GM12801 (cell line): ENCODE results near the gene MBNL1.

Experiments
- CTCF ChIP-seq: IDR thresholded peaks from one replicate; pipeline ENCODE4 v1.5.1; 2011; ENCODE audit warnings: control low read depth; ENCODE audit not compliant: insufficient read length; ENCODE audit errors: extremely low read depth

MBNL1 gene

GRCh38 chr3:152285509-152285908, 16.8 kb downstream of the MBNL1 start:
- TF ChIP-seq CTCF, result no peak

- no peak for TF ChIP-seq CTCF
Observed at GRCh38 chr3:152287898-152288576, 19.3 kb downstream of the MBNL1 start.

- TF ChIP-seq CTCF, result no peak
Observed at GRCh38 chr3:152288681-152289080, 20.0 kb downstream of the MBNL1 start.

- TF ChIP-seq CTCF, result no peak
Observed at GRCh38 chr3:152289708-152290107, 21.0 kb downstream of the MBNL1 start.

- TF ChIP-seq CTCF, result no peak
Observed at GRCh38 chr3:152290374-152290773, 21.6 kb downstream of the MBNL1 start.

- no peak for TF ChIP-seq CTCF
Observed at GRCh38 chr3:152291238-152291637, 22.5 kb downstream of the MBNL1 start.

GRCh38 chr3:152291649-152292066, 22.9 kb downstream of the MBNL1 start:
- no peak for TF ChIP-seq CTCF
